Measurements from ENCODE around the gene CDH4. TPM values are rescaled to one million over a fixed set of nuclear protein-coding genes. Genes with fewer than 3 reads are reported as not detected.

The CDH4 gene
- total and polyA plus RNA-seq, 2 of the 4 experiments (the other 2 are of a cell fraction), result 1.6 to 3.5 TPM

GRCh38 chr20:61307686-61308476, 55.8 kb downstream of the CDH4 start:
- Histone ChIP-seq H3K4me2 (ENCODE audit: low read depth, low read length) (no peak overlapping the region), H2BK20ac (ENCODE audit: low read depth, low read length) (no peak overlapping the region), H2BK120ac (ENCODE audit: low read depth, low read length) (no peak overlapping the region), H4K5ac (ENCODE audit: low read depth, low read length) (no peak overlapping the region), H3K4me1 (ENCODE audit: control insufficient read depth, insufficient read depth, low read length) (no peaks in the 10 kb centered on the region), H3K18ac (ENCODE audit: low read depth, low read length) (no peak overlapping the region), H4K20me1 (ENCODE audit: insufficient read depth, low read length) (peaks cover 4% of the 10 kb centered on the region; the same call in 1 of the 2 replicates), H3K79me1 (ENCODE audit: low read depth in 1 of 2, low read length in 2 of 2) (peaks cover 4 to 9% of the 10 kb centered on the region in 2 experiments; a peak in 2 of 4 replicates), H3K9me3 (ENCODE audit: control insufficient read depth, insufficient read depth, low read length) (no peaks in the 10 kb centered on the region), H3K27me3 (ENCODE audit: control insufficient read depth, insufficient read depth, low read length) (no peaks in the 10 kb centered on the region), H3K4me3 (ENCODE audit: insufficient read depth, low read depth, low read length) (no peak overlapping the region), H2BK15ac (ENCODE audit: low read depth, low read length) (no peak overlapping the region), H3K14ac (replicated peaks; ENCODE audit: low read depth, low read length) (no peak overlapping the region), H3K4ac (ENCODE audit: low read depth, low read length) (no peak overlapping the region), H2BK5ac (ENCODE audit: low read depth, low read length, poor library complexity, severe bottlenecking) (no peak overlapping the region), H3K36me3 (ENCODE audit: control insufficient read depth, insufficient read depth, low read length) (no peaks in the 10 kb centered on the region), H3K23ac (ENCODE audit: low read depth, low read length) (no peak overlapping the region), H2AFZ (replicated peaks; ENCODE audit: low read length, poor library complexity) (no peak overlapping the region), H4K91ac (ENCODE audit: insufficient read depth, low read depth, low read length) (no peak overlapping the region), H3K56ac (ENCODE audit: extremely low read depth, insufficient read depth, low read length) (no peak overlapping the region), H2AK9ac (replicated peaks; ENCODE audit: low read depth, low read length, poor library complexity) (no peak overlapping the region), H3K9ac (ENCODE audit: low read depth, low read length) (no peak overlapping the region), H4K8ac (ENCODE audit: low read depth in 2 of 2, low read length in 2 of 2) (no peak overlapping the region), H3K27ac (ENCODE audit: insufficient read depth, low read length) (no peak overlapping the region), H2AK5ac (ENCODE audit: low read depth, low read length) (no peak overlapping the region), H3K9me1 (ENCODE audit: insufficient read depth, low read length) (peaks cover 14% of the 10 kb centered on the region; the same call in 1 of the 2 replicates)
- WGBS, 2 experiments (ENCODE audit: extremely low coverage in 2 of 2, insufficient read length in 1 of 2), result 58% methylated on average over 6 of the region's 15 CpGs; no CpG with 5 or more reads in 1 of the 2 experiments
- intact Hi-C loops (cut with micrococcal nuclease), result no loop called here
- BruUV-seq (replicated peaks), result no TSS peak
- in situ Hi-C loops (cut with MboI; ENCODE audit: low sequenced_read_pairs), result no loop called here
- ATAC-seq (ENCODE audit: low read depth) (no peak), DNase-seq (no peak)
- dilution Hi-C loops (cut with HindIII; ENCODE audit: low sequenced_read_pairs, unreplicated experiment), result no loop called here
- ChIA-PET CTCF (no interaction called here), POLR2A (ENCODE audit: unreplicated experiment) (no interaction called here)
- no peak for TF ChIP-seq USF2 (IDR thresholded peaks at IDR 0.05; ENCODE audit: low read depth, low read length)
- no peak for TF ChIP-seq MXI1 (IDR thresholded peaks at IDR 0.05; ENCODE audit: borderline replicate concordance, low read depth, low read length)
- no peak for TF ChIP-seq MAFK (IDR thresholded peaks at IDR 0.05; ENCODE audit: low read depth, low read length)
- TF ChIP-seq POLR2A (IDR thresholded peaks at IDR 0.05; ENCODE audit: low read depth, low read length), result no peak
- TF ChIP-seq SMC3 (IDR thresholded peaks at IDR 0.05; ENCODE audit: low read depth, low read length), result no peak
- no peak for TF ChIP-seq RCOR1 (IDR thresholded peaks at IDR 0.05; ENCODE audit: insufficient replicate concordance, low read length)
- TF ChIP-seq CEBPB (IDR thresholded peaks at IDR 0.05; ENCODE audit: low read depth, low read length), result no peak
- TF ChIP-seq ELK1 (IDR thresholded peaks at IDR 0.05; ENCODE audit: borderline replicate concordance, low read depth, low read length), result no peak

Measured in IMR-90 (cell line).